Liver (tissue), 9 donors: ENCODE data around the gene PSMD11. TPM values are rescaled to one million over a fixed set of nuclear protein-coding genes. Genes with fewer than 3 reads are reported as not detected.

Source experiments
- DNase-seq: peaks from one replicate; pipeline ENCODE4 v3.0.0-alpha.2; 2017; ENCODE audit warnings: low spot score
- H3K27ac ChIP-seq, 2 donors: one replicate each; pipeline ENCODE4 v1.7.0; 2013; ENCODE audit warnings: inconsistent platforms in 2 of 2, low read length in 2 of 2, control low read depth in 1 of 2, low read depth in 1 of 2, mild to moderate bottlenecking in 1 of 2
- H3K27me3 ChIP-seq, 4 donors: one replicate each; pipeline versions ENCODE4 v1.6.1 to v1.7.0; 2013; ENCODE audit warnings: low read length in 3 of 4, inconsistent platforms in 1 of 4, mild to moderate bottlenecking in 1 of 4, moderate library complexity in 1 of 4; ENCODE audit not compliant: control insufficient read depth in 4 of 4, insufficient read depth in 4 of 4
- H3K36me3 ChIP-seq, 4 donors: one replicate each; pipeline versions ENCODE4 v1.6.1 to v1.7.0; 2013; ENCODE audit warnings: low read length in 3 of 4, mild to moderate bottlenecking in 3 of 4, low read depth in 1 of 4, moderate library complexity in 1 of 4; ENCODE audit not compliant: control insufficient read depth in 4 of 4, insufficient read depth in 3 of 4
- H3K4me1 ChIP-seq, 4 donors: one replicate each; pipeline versions ENCODE4 v1.6.1 to v1.7.0; 2013; ENCODE audit warnings: low read length in 3 of 4, mild to moderate bottlenecking in 3 of 4, moderate library complexity in 1 of 4; ENCODE audit not compliant: control insufficient read depth in 4 of 4, insufficient read depth in 4 of 4
- H3K4me3 ChIP-seq, 3 donors: one replicate each; pipeline versions ENCODE4 v1.6.1 to v1.7.0; 2013; ENCODE audit warnings: low read length in 3 of 3, control low read depth in 1 of 3, low read depth in 1 of 3, mild to moderate bottlenecking in 1 of 3
- H3K9ac ChIP-seq, 2 donors: one replicate each; pipeline ENCODE4 v1.7.0; 2013; ENCODE audit warnings: low read length in 2 of 2, mild to moderate bottlenecking in 2 of 2, moderate library complexity in 2 of 2, control low read depth in 1 of 2, low read depth in 1 of 2
- H3K9me3 ChIP-seq, 4 donors: one replicate each; pipeline versions ENCODE4 v1.6.1 to v1.7.0; 2013; ENCODE audit warnings: low read length in 3 of 4; ENCODE audit not compliant: control insufficient read depth in 4 of 4
- ATF3 ChIP-seq: IDR thresholded peaks from 2 replicates; pipeline ENCODE4 v1.6.1; 2016; ENCODE audit warnings: antibody characterized with exemption
- EGR1 ChIP-seq, 2 donors: IDR thresholded peaks; 2 replicates each; pipeline ENCODE4 v1.6.1; 2016 to 2018; ENCODE audit warnings: antibody characterized with exemption in 2 of 2, low read depth in 2 of 2
- FOXA1 ChIP-seq: IDR thresholded peaks from 2 replicates; pipeline ENCODE4 v1.6.1; 2016; ENCODE audit warnings: antibody characterized with exemption
- FOXA2 ChIP-seq: IDR thresholded peaks from 2 replicates; pipeline ENCODE4 v1.6.1; 2016; ENCODE audit warnings: antibody characterized with exemption
- GABPA ChIP-seq, 2 donors: IDR thresholded peaks in 1 of 2; conservative IDR thresholded peaks in 1 of 2; 2 replicates each; pipeline ENCODE4 v1.6.1; 2016; ENCODE audit warnings: antibody characterized with exemption in 2 of 2, mild to moderate bottlenecking in 1 of 2, moderate library complexity in 1 of 2
- HNF4A ChIP-seq, 2 donors: conservative IDR thresholded peaks; 2 replicates each; pipeline ENCODE4 v1.6.1; 2016; ENCODE audit warnings: antibody characterized with exemption in 2 of 2, mild to moderate bottlenecking in 2 of 2
- HNF4G ChIP-seq: IDR thresholded peaks from 2 replicates; pipeline ENCODE4 v1.6.1; 2016; ENCODE audit warnings: antibody characterized with exemption
- JUND ChIP-seq, 2 donors: IDR thresholded peaks; 2 replicates each; pipeline ENCODE4 v1.6.1; 2016; ENCODE audit warnings: antibody characterized with exemption in 2 of 2
- MAX ChIP-seq: IDR thresholded peaks from 2 replicates; pipeline ENCODE4 v1.6.1; 2016; ENCODE audit warnings: antibody characterized with exemption
- NR2F2 ChIP-seq: IDR thresholded peaks from 2 replicates; pipeline ENCODE4 v1.6.1; 2016; ENCODE audit warnings: antibody characterized with exemption
- RAD21 ChIP-seq, 2 donors: IDR thresholded peaks; 2 replicates each; pipeline ENCODE4 v1.6.1; 2016; ENCODE audit warnings: antibody characterized with exemption in 2 of 2, mild to moderate bottlenecking in 2 of 2
- RXRA ChIP-seq, 2 donors: IDR thresholded peaks; 2 replicates each; pipeline ENCODE4 v1.6.1; 2017 to 2018; ENCODE audit warnings: antibody characterized with exemption in 2 of 2, mild to moderate bottlenecking in 1 of 2
- SP1 ChIP-seq: IDR thresholded peaks from 2 replicates; pipeline ENCODE4 v1.6.1; 2018; ENCODE audit warnings: antibody characterized with exemption, mild to moderate bottlenecking
- TAF1 ChIP-seq: conservative IDR thresholded peaks from 2 replicates; pipeline ENCODE4 v1.6.1; 2016; ENCODE audit warnings: antibody characterized with exemption, mild to moderate bottlenecking
- YY1 ChIP-seq: IDR thresholded peaks from 2 replicates; pipeline ENCODE4 v1.6.1; 2016; ENCODE audit warnings: antibody characterized with exemption, mild to moderate bottlenecking
- ZBTB33 ChIP-seq: IDR thresholded peaks from 2 replicates; pipeline ENCODE4 v1.6.1; 2016; ENCODE audit warnings: antibody characterized with exemption
- WGBS: extraction: QIAGEN DNeasy Blood & Tissue Kit; methylation state at CpG from one replicate; pipeline ENCODE4 v1.1.7; 2013; 5-methylcytosine and 5-hydroxymethylcytosine counted together
- polyA plus RNA-seq, 2 donors: library from polyadenylated mRNA; stranded (reverse) in 1 of 2; unstranded in 1 of 2; fragments of 200-250 nt in 1 of 2; fragments of >200 nt in 1 of 2; fragmentation: Nextera tagmentation in 1 of 2; extraction: Ambion mirVana in 1 of 2; gene quantifications; one replicate each; pipeline versions ENCODE4 v1.2.1 to v1.2.3, GENCODE V29; 2013 to 2015
- total RNA-seq, 2 donors: library from RNA; depleted of rRNA; stranded (reverse); fragments of >200 nt; gene quantifications; one replicate each; pipeline ENCODE4 v1.2.3, GENCODE V29; 2014
- TF ChIP-seq, protein P1 (sequence below): fragments of 150-350 bp; IDR thresholded peaks from 2 replicates; pipeline ENCODE4 v1.5.1; 2017; ENCODE audit warnings: improper control_type of control experiment, low read depth, low read length; ENCODE audit not compliant: missing input control
- TF ChIP-seq, protein P2 (sequence below): IDR thresholded peaks from 2 replicates; pipeline ENCODE4 v1.6.1; 2016; ENCODE audit warnings: antibody characterized with exemption, mild to moderate bottlenecking
- donor health status: healthy.
- donor health status: healthy.
- donor health status: healthy.
- donor health status: healthy.
- donor health status: healthy.

Gene PSMD11
- total and polyA plus RNA-seq, 4 donors: 42.1 to 97.4 (median 68.2) TPM

GRCh38 chr17:32513579-32513978, 69.3 kb downstream of the PSMD11 start:
- WGBS: 99% methylated on average over 3 of the region's 3 CpGs
- Histone ChIP-seq H3K27me3 (no peaks in the 10 kb centered on the region), H3K4me3 (no peak overlapping the region), H3K9me3 (no peaks in the 10 kb centered on the region), H3K9ac (no peak overlapping the region), H3K27ac (no peak overlapping the region), H3K4me1 (peaks cover 0 to 3% (median 0%) of the 10 kb centered on the region in 4 donors), H3K36me3 (no peaks in the 10 kb centered on the region)
- DNase-seq: no peak
- no peak for TF ChIP-seq HNF4G
- no peak for TF ChIP-seq ATF3
- TF ChIP-seq, protein P1, sequence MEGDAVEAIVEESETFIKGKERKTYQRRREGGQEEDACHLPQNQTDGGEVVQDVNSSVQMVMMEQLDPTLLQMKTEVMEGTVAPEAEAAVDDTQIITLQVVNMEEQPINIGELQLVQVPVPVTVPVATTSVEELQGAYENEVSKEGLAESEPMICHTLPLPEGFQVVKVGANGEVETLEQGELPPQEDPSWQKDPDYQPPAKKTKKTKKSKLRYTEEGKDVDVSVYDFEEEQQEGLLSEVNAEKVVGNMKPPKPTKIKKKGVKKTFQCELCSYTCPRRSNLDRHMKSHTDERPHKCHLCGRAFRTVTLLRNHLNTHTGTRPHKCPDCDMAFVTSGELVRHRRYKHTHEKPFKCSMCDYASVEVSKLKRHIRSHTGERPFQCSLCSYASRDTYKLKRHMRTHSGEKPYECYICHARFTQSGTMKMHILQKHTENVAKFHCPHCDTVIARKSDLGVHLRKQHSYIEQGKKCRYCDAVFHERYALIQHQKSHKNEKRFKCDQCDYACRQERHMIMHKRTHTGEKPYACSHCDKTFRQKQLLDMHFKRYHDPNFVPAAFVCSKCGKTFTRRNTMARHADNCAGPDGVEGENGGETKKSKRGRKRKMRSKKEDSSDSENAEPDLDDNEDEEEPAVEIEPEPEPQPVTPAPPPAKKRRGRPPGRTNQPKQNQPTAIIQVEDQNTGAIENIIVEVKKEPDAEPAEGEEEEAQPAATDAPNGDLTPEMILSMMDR: no peak
- no peak for TF ChIP-seq MAX
- TF ChIP-seq SP1: no peak
- TF ChIP-seq FOXA1: no peak
- TF ChIP-seq NR2F2: no peak
- no peak for TF ChIP-seq HNF4A (conservative IDR thresholded peaks at IDR 0.05)
- no peak for TF ChIP-seq FOXA2
- no peak for TF ChIP-seq TAF1
- TF ChIP-seq YY1: no peak
- no peak for TF ChIP-seq ZBTB33
- TF ChIP-seq GABPA (IDR thresholded peaks at IDR 0.05 in 1 of 2, conservative IDR thresholded peaks at IDR 0.05 in 1 of 2): no peak
- no peak for TF ChIP-seq EGR1 (IDR thresholded peaks at IDR 0.05; ENCODE audit: low read depth in 2 of 2)
- TF ChIP-seq, protein P2, sequence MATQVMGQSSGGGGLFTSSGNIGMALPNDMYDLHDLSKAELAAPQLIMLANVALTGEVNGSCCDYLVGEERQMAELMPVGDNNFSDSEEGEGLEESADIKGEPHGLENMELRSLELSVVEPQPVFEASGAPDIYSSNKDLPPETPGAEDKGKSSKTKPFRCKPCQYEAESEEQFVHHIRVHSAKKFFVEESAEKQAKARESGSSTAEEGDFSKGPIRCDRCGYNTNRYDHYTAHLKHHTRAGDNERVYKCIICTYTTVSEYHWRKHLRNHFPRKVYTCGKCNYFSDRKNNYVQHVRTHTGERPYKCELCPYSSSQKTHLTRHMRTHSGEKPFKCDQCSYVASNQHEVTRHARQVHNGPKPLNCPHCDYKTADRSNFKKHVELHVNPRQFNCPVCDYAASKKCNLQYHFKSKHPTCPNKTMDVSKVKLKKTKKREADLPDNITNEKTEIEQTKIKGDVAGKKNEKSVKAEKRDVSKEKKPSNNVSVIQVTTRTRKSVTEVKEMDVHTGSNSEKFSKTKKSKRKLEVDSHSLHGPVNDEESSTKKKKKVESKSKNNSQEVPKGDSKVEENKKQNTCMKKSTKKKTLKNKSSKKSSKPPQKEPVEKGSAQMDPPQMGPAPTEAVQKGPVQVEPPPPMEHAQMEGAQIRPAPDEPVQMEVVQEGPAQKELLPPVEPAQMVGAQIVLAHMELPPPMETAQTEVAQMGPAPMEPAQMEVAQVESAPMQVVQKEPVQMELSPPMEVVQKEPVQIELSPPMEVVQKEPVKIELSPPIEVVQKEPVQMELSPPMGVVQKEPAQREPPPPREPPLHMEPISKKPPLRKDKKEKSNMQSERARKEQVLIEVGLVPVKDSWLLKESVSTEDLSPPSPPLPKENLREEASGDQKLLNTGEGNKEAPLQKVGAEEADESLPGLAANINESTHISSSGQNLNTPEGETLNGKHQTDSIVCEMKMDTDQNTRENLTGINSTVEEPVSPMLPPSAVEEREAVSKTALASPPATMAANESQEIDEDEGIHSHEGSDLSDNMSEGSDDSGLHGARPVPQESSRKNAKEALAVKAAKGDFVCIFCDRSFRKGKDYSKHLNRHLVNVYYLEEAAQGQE: no peak
- TF ChIP-seq JUND (IDR thresholded peaks at IDR 0.05): no peak
- TF ChIP-seq RAD21 (IDR thresholded peaks at IDR 0.05): no peak
- no peak for TF ChIP-seq RXRA (IDR thresholded peaks at IDR 0.05)
